ENCODE measurements around the gene LY6G6C. TPM values are rescaled to one million over a fixed set of nuclear protein-coding genes. Genes with fewer than 3 reads are reported as not detected.

Gene LY6G6C
- total RNA-seq, 1 experiment from 2014 or later, result 0.80 TPM

- H3K27me3 ChIP-seq (replicated peaks; ENCODE audit: insufficient read depth, low read depth, low read length, poor library complexity), result no peaks in the 10 kb centered on the region
- no peaks in the 10 kb centered on the region for H3K4me1 ChIP-seq (ENCODE audit: insufficient read depth, low read length, poor library complexity, severe bottlenecking)
- H3K27ac ChIP-seq (ENCODE audit: low read depth, low read length, poor library complexity, severe bottlenecking), result no peak overlapping the region
- intact Hi-C loops (cut with micrococcal nuclease; ENCODE audit: unreplicated experiment), result no loop called here
- no peak for DNase-seq (ENCODE audit: low spot score)
- no peak overlapping the region for H3K4me3 ChIP-seq (ENCODE audit: low read depth, low read length, poor library complexity, severe bottlenecking)
- no peaks in the 10 kb centered on the region for H3K36me3 ChIP-seq (ENCODE audit: insufficient read depth, low read length, poor library complexity, severe bottlenecking)
- ChIA-PET CTCF (no interaction called here), POLR2A (ENCODE audit: low non-redundant PET) (no interaction called here)
- H3K9me3 ChIP-seq (ENCODE audit: low read depth, low read length, poor library complexity, severe bottlenecking), result no peaks in the 10 kb centered on the region
- no peak for TF ChIP-seq CTCF (conservative IDR thresholded peaks at IDR 0.05; ENCODE audit: low read depth, low read length)
- no peak for TF ChIP-seq EZH2 (IDR thresholded peaks at IDR 0.05; ENCODE audit: borderline replicate concordance, low read depth, low read length, poor library complexity, severe bottlenecking)
- no TSS peak for BruUV-seq (replicated peaks)
These were observed 3.9 kb downstream of the LY6G6C start for GRCh38 chr6:31717499-31718222.

GRCh38 chr6:31715022-31715958 lies 6.3 kb downstream of the LY6G6C start, which contains the start of gene LY6G6D:
TSS of gene LY6G6D (plus strand) at chr6:31715348. CDS start at chr6:31715356, 8 bp downstream.
- no peaks in the 10 kb centered on the region for H3K4me1 ChIP-seq (ENCODE audit: insufficient read depth, low read length, poor library complexity, severe bottlenecking)
- no peak for DNase-seq (ENCODE audit: low spot score)
- no TSS peak for BruUV-seq (replicated peaks)
- TF ChIP-seq EZH2 (IDR thresholded peaks at IDR 0.05; ENCODE audit: borderline replicate concordance, low read depth, low read length, poor library complexity, severe bottlenecking) (no peak), CTCF (conservative IDR thresholded peaks at IDR 0.05; ENCODE audit: low read depth, low read length) (no peak)
- H3K27ac ChIP-seq (ENCODE audit: low read depth, low read length, poor library complexity, severe bottlenecking), result no peak within 1 kb of the TSS
- H3K27me3 ChIP-seq (replicated peaks; ENCODE audit: insufficient read depth, low read depth, low read length, poor library complexity), result no peaks in the 10 kb centered on the region
- ChIA-PET POLR2A (ENCODE audit: low non-redundant PET) (no interaction called here), CTCF (no interaction called here)
- no peaks in the 10 kb centered on the region for H3K9me3 ChIP-seq (ENCODE audit: low read depth, low read length, poor library complexity, severe bottlenecking)
- no peak within 1 kb of the TSS for H3K4me3 ChIP-seq (ENCODE audit: low read depth, low read length, poor library complexity, severe bottlenecking)
- H3K36me3 ChIP-seq (ENCODE audit: insufficient read depth, low read length, poor library complexity, severe bottlenecking), result no peaks in the 10 kb centered on the region
- intact Hi-C loops (cut with micrococcal nuclease; ENCODE audit: unreplicated experiment), result no loop called here

GRCh38 chr6:31713991-31714684 lies 7.4 kb downstream of the LY6G6C start:
- intact Hi-C loops (cut with micrococcal nuclease; ENCODE audit: unreplicated experiment), result no loop called here
- Histone ChIP-seq H3K27ac (ENCODE audit: low read depth, low read length, poor library complexity, severe bottlenecking) (no peak overlapping the region), H3K4me3 (ENCODE audit: low read depth, low read length, poor library complexity, severe bottlenecking) (no peak overlapping the region), H3K9me3 (ENCODE audit: low read depth, low read length, poor library complexity, severe bottlenecking) (no peaks in the 10 kb centered on the region), H3K27me3 (replicated peaks; ENCODE audit: insufficient read depth, low read depth, low read length, poor library complexity) (no peaks in the 10 kb centered on the region), H3K36me3 (ENCODE audit: insufficient read depth, low read length, poor library complexity, severe bottlenecking) (no peaks in the 10 kb centered on the region), H3K4me1 (ENCODE audit: insufficient read depth, low read length, poor library complexity, severe bottlenecking) (no peaks in the 10 kb centered on the region)
- ChIA-PET POLR2A (ENCODE audit: low non-redundant PET) (no interaction called here), CTCF (no interaction called here)
- no peak for DNase-seq (ENCODE audit: low spot score)
- no peak for TF ChIP-seq CTCF (conservative IDR thresholded peaks at IDR 0.05; ENCODE audit: low read depth, low read length)
- TF ChIP-seq EZH2 (IDR thresholded peaks at IDR 0.05; ENCODE audit: borderline replicate concordance, low read depth, low read length, poor library complexity, severe bottlenecking), result no peak
- no TSS peak for BruUV-seq (replicated peaks)
